Uterus (tissue), 2 donors: Measurements from ENCODE around the gene SNX19.

Experiments
- POLR2A ChIP-seq, 2 donors: fragments of 450-650 bp; IDR thresholded peaks; one replicate each; pipeline ENCODE4 v1.6.1; 2016; ENCODE audit warnings: antibody characterized with exemption in 2 of 2, mild to moderate bottlenecking in 1 of 2, moderate library complexity in 1 of 2
- TF ChIP-seq, protein P1 (sequence below), 4 experiments: fragments of 200-600 bp in 2 of 4; fragments of 450-650 bp in 2 of 4; sonication (generic) in 2 of 4; IDR thresholded peaks; one replicate each; pipeline ENCODE4 v1.5.1; 2016 to 2019; ENCODE audit warnings: antibody characterized with exemption in 4 of 4, mild to moderate bottlenecking in 2 of 4, moderate library complexity in 1 of 4

DNA sequence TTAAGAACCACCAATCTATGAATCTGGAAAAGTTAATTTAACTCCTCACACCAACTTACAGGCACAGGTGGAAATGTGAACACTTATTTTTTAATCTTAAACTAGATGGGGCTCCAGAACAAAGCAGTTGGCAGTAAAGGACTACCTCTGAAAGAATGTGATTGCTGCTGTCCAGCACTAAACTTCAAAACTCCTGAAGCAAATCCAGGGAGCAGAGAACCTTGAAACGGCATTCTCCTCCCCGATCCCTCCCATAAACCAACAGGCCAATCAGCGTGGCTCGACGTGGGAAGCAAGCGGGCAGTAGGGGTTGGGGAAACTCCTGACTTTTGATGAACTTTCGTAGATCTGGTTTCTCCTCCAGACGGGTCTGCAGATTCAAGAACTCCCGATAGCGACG lies 5.0 kb downstream of the SNX19 start:
- TF ChIP-seq, protein P1, sequence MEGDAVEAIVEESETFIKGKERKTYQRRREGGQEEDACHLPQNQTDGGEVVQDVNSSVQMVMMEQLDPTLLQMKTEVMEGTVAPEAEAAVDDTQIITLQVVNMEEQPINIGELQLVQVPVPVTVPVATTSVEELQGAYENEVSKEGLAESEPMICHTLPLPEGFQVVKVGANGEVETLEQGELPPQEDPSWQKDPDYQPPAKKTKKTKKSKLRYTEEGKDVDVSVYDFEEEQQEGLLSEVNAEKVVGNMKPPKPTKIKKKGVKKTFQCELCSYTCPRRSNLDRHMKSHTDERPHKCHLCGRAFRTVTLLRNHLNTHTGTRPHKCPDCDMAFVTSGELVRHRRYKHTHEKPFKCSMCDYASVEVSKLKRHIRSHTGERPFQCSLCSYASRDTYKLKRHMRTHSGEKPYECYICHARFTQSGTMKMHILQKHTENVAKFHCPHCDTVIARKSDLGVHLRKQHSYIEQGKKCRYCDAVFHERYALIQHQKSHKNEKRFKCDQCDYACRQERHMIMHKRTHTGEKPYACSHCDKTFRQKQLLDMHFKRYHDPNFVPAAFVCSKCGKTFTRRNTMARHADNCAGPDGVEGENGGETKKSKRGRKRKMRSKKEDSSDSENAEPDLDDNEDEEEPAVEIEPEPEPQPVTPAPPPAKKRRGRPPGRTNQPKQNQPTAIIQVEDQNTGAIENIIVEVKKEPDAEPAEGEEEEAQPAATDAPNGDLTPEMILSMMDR (IDR thresholded peaks at IDR 0.05) = no peak
- no peak for TF ChIP-seq POLR2A (IDR thresholded peaks at IDR 0.05)
